NCI-H2196 (cell line): ENCODE data around the gene ACP4.

ENCODE experiments used
- DNase-seq: peaks from one replicate; lab custom pipeline; 2025; ENCODE audit not compliant: unreplicated experiment; lab: John Stamatoyannopoulos, UW

The ACP4 gene

GRCh38 chr19:50820549-50821247 lies 30.5 kb downstream of the ACP4 start:
- no peak for DNase-seq

DNA sequence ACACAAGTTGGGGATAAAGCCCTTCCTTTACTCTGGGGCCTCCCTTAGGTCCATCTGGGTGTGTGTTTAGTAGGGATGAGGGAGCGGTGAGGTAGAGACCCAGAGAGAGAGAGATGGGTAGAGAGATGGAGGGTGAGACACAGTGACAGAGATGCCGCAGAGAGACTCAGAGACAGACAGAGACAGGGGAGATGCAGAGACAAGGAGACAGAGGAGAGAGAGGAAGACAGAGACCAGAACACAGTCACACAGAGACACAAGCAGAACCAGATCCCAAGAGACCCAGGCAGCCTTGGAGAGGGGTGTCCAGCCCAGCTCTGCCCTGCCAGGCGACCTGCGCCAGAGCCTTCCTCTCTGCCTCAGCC lies 31.0 kb downstream of the ACP4 start:
- DNase-seq: no peak

DNA sequence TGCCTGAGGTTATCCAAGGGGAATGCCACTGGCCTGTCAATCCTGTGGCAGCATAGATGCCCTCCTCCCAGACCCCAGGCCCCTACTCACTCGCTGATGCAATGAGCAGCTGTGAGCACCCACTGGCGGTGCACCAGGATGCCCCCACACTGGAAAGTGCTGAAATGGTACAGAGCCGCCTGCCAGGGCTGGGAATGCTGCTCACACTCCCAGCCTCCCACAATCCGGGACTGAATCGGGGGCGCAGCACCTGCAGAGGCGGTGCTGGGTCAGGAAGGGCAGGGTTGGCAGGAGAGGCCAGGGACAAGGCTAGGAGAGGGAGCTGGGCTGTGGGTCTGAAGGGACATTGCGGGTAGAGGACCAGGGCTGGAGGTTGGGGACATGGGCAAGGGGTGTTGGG lies 31.4 kb downstream of the ACP4 start:
- no peak for DNase-seq

DNA sequence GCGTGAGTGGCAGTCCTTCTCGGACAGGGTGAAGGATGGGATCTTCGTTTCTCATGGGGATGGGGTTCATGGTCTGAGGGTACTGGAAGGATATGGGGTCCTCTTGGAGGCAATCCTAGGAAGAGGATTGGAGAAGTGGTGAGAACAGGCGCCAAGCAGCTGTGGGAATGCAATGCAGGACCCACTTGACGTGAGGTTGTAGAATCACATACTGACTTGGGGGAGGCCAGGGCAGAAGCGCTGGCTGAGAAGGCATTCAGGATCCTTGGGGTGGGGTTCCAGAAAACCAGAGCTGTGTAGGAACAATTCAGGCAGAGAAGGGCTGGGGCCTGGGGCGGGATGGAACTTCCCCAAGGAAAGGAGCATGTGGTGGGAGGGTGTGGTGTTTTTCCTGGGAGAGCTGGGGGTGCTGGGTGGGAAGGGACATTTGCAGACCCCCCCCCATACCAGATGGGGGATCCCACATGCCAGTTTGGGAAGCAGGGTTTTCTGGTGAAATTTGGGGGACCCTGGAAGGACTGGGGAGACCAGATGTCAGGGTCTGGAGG lies 32.5 kb downstream of the ACP4 start:
- DNase-seq: no peak

- DNase-seq: no peak
Measured at GRCh38 chr19:50823389-50824042, 33.3 kb downstream of the ACP4 start, which contains the start of gene KLK1. TSS of gene KLK1 (minus strand) at chr19:50823787. CDS start at chr19:50823748, 39 bp downstream.

GRCh38 chr19:50826492-50827240 lies 36.5 kb downstream of the ACP4 start:
- no peak for DNase-seq

DNA sequence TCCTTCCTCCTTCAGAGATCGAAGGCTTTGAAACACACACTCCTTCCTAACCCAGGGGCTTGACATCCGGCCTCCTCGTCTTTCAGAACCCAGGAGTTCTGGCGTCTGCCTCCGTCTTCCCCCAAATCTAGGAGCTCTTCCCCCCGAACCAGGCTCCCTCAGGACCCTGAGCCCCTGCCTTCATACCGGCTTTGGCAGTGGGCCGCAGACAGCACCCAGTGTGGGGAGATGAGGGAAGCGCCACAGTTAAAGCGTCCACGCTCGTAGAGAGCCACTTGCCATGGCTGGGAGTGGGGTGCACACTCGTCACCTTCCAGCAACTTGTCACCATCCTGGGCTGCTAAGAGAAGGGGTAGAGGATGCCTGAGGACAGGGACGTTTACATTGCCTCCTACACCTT lies 37.3 kb downstream of the ACP4 start:
- no peak for DNase-seq

GRCh38 chr19:50829801-50830200 lies 39.6 kb downstream of the ACP4 start:
- no peak for DNase-seq

GRCh38 chr19:50830266-50831025 lies 40.2 kb downstream of the ACP4 start:
- no peak for DNase-seq

- DNase-seq: no peak
Measured at GRCh38 chr19:50831026-50831396, 40.8 kb downstream of the ACP4 start.

DNA sequence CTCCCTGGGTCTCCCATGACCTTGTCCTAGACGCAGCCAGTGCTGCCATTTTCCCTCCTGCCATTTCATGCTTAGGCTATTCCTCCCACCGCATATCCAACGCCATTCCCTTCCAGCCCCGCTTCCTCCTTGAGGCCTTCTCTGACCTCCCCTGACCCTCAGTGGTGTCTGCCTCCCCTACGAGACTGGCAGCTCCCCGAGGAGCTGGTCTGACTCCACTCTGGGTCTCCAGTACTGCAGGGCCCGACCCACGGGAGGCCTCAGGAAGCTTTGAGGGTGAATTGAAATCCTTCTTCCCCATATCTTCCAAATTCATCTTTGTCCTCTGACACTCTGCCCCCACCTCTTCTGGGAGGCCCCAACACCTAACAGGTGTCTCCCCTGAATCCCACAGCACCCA lies 42.5 kb downstream of the ACP4 start:
- no peak for DNase-seq

- DNase-seq: no peak
Measured at GRCh38 chr19:50833117-50833801, 43.0 kb downstream of the ACP4 start, which contains the start of gene KLK15. TSS of gene KLK15 (minus strand) at chr19:50833574. CDS start at chr19:50831492, 2,082 bp downstream.

- DNase-seq: no peak
Measured at GRCh38 chr19:50833802-50834167, 43.6 kb downstream of the ACP4 start.

GRCh38 chr19:50835103-50835784 lies 45.0 kb downstream of the ACP4 start:
- peak; percentile 39 for DNase-seq

- DNase-seq: peak; percentile 90
Measured at GRCh38 chr19:50835785-50836542, 45.7 kb downstream of the ACP4 start.

- no peak for DNase-seq
Measured at GRCh38 chr19:50836543-50837195, 46.5 kb downstream of the ACP4 start.

- no peak for DNase-seq
Measured at GRCh38 chr19:50837300-50837699, 47.1 kb downstream of the ACP4 start.

GRCh38 chr19:50838239-50838638 lies 48.0 kb downstream of the ACP4 start:
- no peak for DNase-seq
